Neural crest cell (in vitro differentiated cells): ENCODE measurements around the gene CLEC2D. TPM values are rescaled to one million over a fixed set of nuclear protein-coding genes. Genes with fewer than 3 reads are reported as not detected.

Experiments
- DNase-seq: peaks from one replicate; pipeline ENCODE4 v3.0.0; 2021; ENCODE audit warnings: low read depth, mixed read lengths, low spot score
- H3K27ac Mint-ChIP-seq: one replicate; pipeline ENCODE4 v1.8.0; 2021; ENCODE audit warnings: mild to moderate bottlenecking, mixed read lengths; ENCODE audit not compliant: unreplicated experiment
- H3K27me3 Mint-ChIP-seq: 2 replicates; pipeline ENCODE4 v1.8.0; 2021; ENCODE audit warnings: low read depth, mild to moderate bottlenecking, mixed read lengths
- H3K36me3 Mint-ChIP-seq: 2 replicates; pipeline ENCODE4 v1.8.0; 2021; ENCODE audit warnings: low read depth, mild to moderate bottlenecking, mixed read lengths
- H3K4me1 Mint-ChIP-seq: 2 replicates; pipeline ENCODE4 v1.8.0; 2021; ENCODE audit warnings: mixed read lengths
- H3K4me3 Mint-ChIP-seq: one replicate; pipeline ENCODE4 v1.8.0; 2021; ENCODE audit warnings: mild to moderate bottlenecking, mixed read lengths
- H3K9me3 Mint-ChIP-seq: 2 replicates; pipeline ENCODE4 v1.8.0; 2021; ENCODE audit warnings: mixed read lengths
- CTCF ChIP-seq: fragments of 200-600 bp; sonication (generic); conservative IDR thresholded peaks from 2 replicates; pipeline ENCODE4 v1.5.0; 2021; ENCODE audit warnings: antibody characterized with exemption, mild to moderate bottlenecking
- total RNA-seq: library from RNA; stranded (reverse); gene quantifications from 2 replicates; pipeline ENCODE4 v1.2.1, GENCODE V29; 2021

The CLEC2D gene
- total RNA-seq, 1 donor from 2014 or later = 10.6 TPM

- Mint-ChIP-seq H3K36me3 (no peaks in the 10 kb centered on the region), H3K27me3 (no peaks in the 10 kb centered on the region), H3K27ac (no peak overlapping the region), H3K4me3 (no peak overlapping the region), H3K4me1 (peaks cover 5% of the 10 kb centered on the region), H3K9me3 (no peaks in the 10 kb centered on the region)
- no peak for DNase-seq
- no peak for TF ChIP-seq CTCF
Measured at GRCh38 chr12:9724023-9724422, 54.5 kb downstream of the CLEC2D start.

GRCh38 chr12:9725213-9725870 is 55.8 kb downstream of the CLEC2D start:
- TF ChIP-seq CTCF = no peak
- H3K9me3 Mint-ChIP-seq = no peaks in the 10 kb centered on the region
- H3K36me3 Mint-ChIP-seq = no peaks in the 10 kb centered on the region
- no peak for DNase-seq
- peaks cover 5% of the 10 kb centered on the region for H3K4me1 Mint-ChIP-seq
- no peaks in the 10 kb centered on the region for H3K27me3 Mint-ChIP-seq
- no peak overlapping the region for H3K27ac Mint-ChIP-seq
- no peak overlapping the region for H3K4me3 Mint-ChIP-seq

GRCh38 chr12:9727813-9728212 is 58.3 kb downstream of the CLEC2D start:
- H3K27ac Mint-ChIP-seq = no peak overlapping the region

GRCh38 chr12:9729082-9729481 is 59.6 kb downstream of the CLEC2D start:
- no peak for TF ChIP-seq CTCF
- Mint-ChIP-seq H3K27me3 (no peaks in the 10 kb centered on the region), H3K9me3 (no peaks in the 10 kb centered on the region), H3K36me3 (no peaks in the 10 kb centered on the region), H3K4me1 (no peaks in the 10 kb centered on the region), H3K27ac (no peak overlapping the region), H3K4me3 (no peak overlapping the region)
- no peak for DNase-seq

More at GRCh38 chr12:9727813-9728212, 58.3 kb downstream of the CLEC2D start:
- DNase-seq = no peak
- Mint-ChIP-seq H3K9me3 (no peaks in the 10 kb centered on the region), H3K36me3 (no peaks in the 10 kb centered on the region), H3K27me3 (no peaks in the 10 kb centered on the region), H3K4me3 (no peak overlapping the region), H3K4me1 (no peaks in the 10 kb centered on the region)
- no peak for TF ChIP-seq CTCF

GRCh38 chr12:9730011-9730410 is 60.5 kb downstream of the CLEC2D start:
- Mint-ChIP-seq H3K27ac (no peak overlapping the region), H3K36me3 (no peaks in the 10 kb centered on the region), H3K4me3 (no peak overlapping the region), H3K27me3 (no peaks in the 10 kb centered on the region), H3K4me1 (no peaks in the 10 kb centered on the region), H3K9me3 (no peaks in the 10 kb centered on the region)
- DNase-seq = no peak
- no peak for TF ChIP-seq CTCF
